ENCODE results near the gene FAM163B.

FAM163B gene

GRCh38 chr9:133563291-133563796, 45.8 kb downstream of the FAM163B start:
- no peak for TF ChIP-seq CTCF (IDR thresholded peaks at IDR 0.05)
- Histone ChIP-seq H3K27ac (peak overlapping the region in 1 of 2 donors; percentile 71), H3K4me3 (peak overlapping the region; percentile 17)
- no peak for DNase-seq (ENCODE audit: low spot score)

- TF ChIP-seq CTCF (IDR thresholded peaks at IDR 0.05), result no peak
- H3K4me3 ChIP-seq, result peak overlapping the region; percentile 17
- DNase-seq (ENCODE audit: low spot score), result no peak
- peak overlapping the region in 1 of 2 donors; percentile 71 for H3K27ac ChIP-seq
Measured at GRCh38 chr9:133562611-133563290, 46.4 kb downstream of the FAM163B start.

- DNase-seq (ENCODE audit: low spot score), result no peak
- Histone ChIP-seq H3K27ac (no peak overlapping the region), H3K4me3 (no peak overlapping the region)
- TF ChIP-seq CTCF (IDR thresholded peaks at IDR 0.05), result no peak
Measured at GRCh38 chr9:133561976-133562554, 47.1 kb downstream of the FAM163B start.

- H3K4me3 ChIP-seq, result no peak overlapping the region
- H3K27ac ChIP-seq, result no peak overlapping the region
- TF ChIP-seq CTCF (IDR thresholded peaks at IDR 0.05), result no peak
- no peak for DNase-seq (ENCODE audit: low spot score)
Measured at GRCh38 chr9:133560944-133561343, 48.2 kb downstream of the FAM163B start.

GRCh38 chr9:133560311-133560710, 48.9 kb downstream of the FAM163B start:
- Histone ChIP-seq H3K4me3 (no peak overlapping the region), H3K27ac (no peak overlapping the region)
- no peak for DNase-seq (ENCODE audit: low spot score)
- no peak for TF ChIP-seq CTCF (IDR thresholded peaks at IDR 0.05)

GRCh38 chr9:133558191-133559126, 50.7 kb downstream of the FAM163B start:
- DNase-seq (ENCODE audit: low spot score), result no peak
- Histone ChIP-seq H3K4me3 (peak overlapping the region; percentile 62), H3K27ac (peak overlapping the region in 1 of 2 donors; percentile 77)
- TF ChIP-seq CTCF (IDR thresholded peaks at IDR 0.05), result no peak

Data from coronary artery (tissue), 2 donors.